Stimulated activated CD8-positive, alpha-beta memory T cell treated with anti-CD3 and anti-CD28 coated beads, Interleukin-4, amount 100 ng/mL, for 4 hours (primary cell): Measurements from ENCODE around the gene TTC4.

ENCODE experiments used
- DNase-seq, 2 donors: peaks; one replicate each; pipeline ENCODE4 v3.0.0-alpha.2; 2020; ENCODE audit warnings: low read depth in 2 of 2, low spot score in 1 of 2

Gene TTC4

GRCh38 chr1:54781023-54781723 lies 65.5 kb downstream of the TTC4 start:
- no peak for DNase-seq

DNA sequence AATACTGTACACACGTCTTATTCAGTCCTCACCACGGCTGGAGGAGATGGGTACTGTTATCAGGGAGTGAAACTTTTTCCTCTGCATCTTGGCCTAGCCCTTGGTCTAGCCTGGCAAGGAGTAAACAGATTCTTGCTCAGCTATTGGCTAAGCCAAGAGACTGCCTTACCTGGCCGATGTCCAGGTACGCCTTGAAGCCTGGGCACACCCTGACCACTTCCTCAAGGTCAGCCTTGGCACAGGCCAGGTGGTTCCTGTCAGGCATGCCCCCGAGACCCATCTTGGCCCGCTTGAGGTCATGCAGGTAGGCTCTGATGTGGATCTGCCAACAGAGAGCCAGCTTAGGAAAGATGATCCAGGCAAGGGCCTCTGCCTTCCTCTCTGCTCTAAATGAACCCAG lies 66.5 kb downstream of the TTC4 start:
- no peak for DNase-seq

DNA sequence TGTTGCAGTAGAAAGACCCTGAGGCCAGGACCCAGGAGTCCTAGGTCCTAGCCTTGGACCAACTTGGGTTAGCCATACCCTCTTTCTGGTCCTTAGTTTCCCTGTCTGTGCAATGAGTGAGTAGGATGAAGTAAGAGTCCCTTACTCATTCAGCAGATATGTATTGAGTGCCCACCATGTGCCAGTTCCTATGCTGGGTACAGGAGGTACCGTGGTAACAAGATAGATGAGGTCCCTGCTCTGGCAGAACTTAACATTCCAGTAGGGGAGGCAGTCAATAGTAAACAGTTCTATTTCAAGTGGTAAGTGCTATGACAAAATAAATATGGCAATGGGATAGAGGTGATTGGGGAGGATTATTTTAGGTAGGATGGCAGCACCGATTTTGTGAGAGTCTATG lies 66.9 kb downstream of the TTC4 start:
- DNase-seq = no peak

GRCh38 chr1:54784066-54784465 lies 68.4 kb downstream of the TTC4 start:
- no peak for DNase-seq

- DNase-seq = no peak
Observed at GRCh38 chr1:54786778-54787177, 71.1 kb downstream of the TTC4 start.

DNA sequence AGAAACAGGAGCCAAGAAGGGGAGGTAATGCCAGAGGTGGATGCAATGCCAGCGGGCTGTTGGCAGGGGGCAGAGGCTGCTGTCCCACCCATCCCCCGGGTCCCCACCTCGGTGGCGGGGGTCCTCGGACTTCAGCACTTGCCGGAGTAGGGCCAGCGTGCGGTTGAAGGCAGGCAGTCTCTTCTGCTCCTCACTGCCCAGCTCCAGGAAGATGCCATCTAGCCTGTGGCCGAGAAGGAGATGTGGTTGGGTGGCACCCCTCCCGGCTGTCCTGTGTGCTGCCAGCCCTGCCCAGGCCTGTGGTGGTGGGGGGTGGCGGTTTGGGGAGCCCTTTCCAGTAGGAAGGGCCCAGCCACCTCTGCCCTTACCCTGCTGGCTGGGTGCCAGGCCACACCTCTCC lies 71.9 kb downstream of the TTC4 start:
- no peak for DNase-seq

- DNase-seq = no peak
Observed at GRCh38 chr1:54788459-54788858, 72.8 kb downstream of the TTC4 start.

- DNase-seq = no peak
Observed at GRCh38 chr1:54791880-54792522, 76.3 kb downstream of the TTC4 start.
